Caco-2 (cell line): ENCODE data around the gene PXT1. TPM values are rescaled to one million over a fixed set of nuclear protein-coding genes. Genes with fewer than 3 reads are reported as not detected.
A peak's percentile ranks its signal among the peaks of the same experiment; 100 is the strongest.

Source experiments
- Bru-seq: library from RNA; stranded (reverse); fragments of 400-500 nt; gene quantifications from one replicate; lab custom pipeline; 2021; lab: Mats Ljungman, UMichigan
- BruChase-seq, 2 experiments: library from RNA; stranded (reverse); fragments of 400-500 nt; gene quantifications; one replicate each; lab custom pipeline; 2021; lab: Mats Ljungman, UMichigan
- BruUV-seq: library from RNA; stranded (reverse); fragments of 400-500 nt; replicated peaks from 2 replicates; lab custom pipeline; 2021; lab: Mats Ljungman, UMichigan
- CTCF ChIA-PET: fragments of 300-600 bp; sonication (Branson Sonifier 250); formaldehyde crosslinking; loops from one replicate; lab custom pipeline; 2022; ENCODE audit warnings: antibody characterized with exemption; lab: Charles Lee
- POLR2A ChIA-PET: fragments of 300-600 bp; sonication (Branson Sonifier 250); formaldehyde crosslinking; loops from one replicate; lab custom pipeline; 2022; ENCODE audit warnings: antibody characterized with exemption; lab: Charles Lee
- DNase-seq, 2 experiments: peaks; one replicate each; pipeline versions ENCODE4 v3.0.0 to v3.0.0-alpha.2; 2020 to 2022
- H3K27me3 ChIP-seq: replicated peaks from 2 replicates; pipeline ENCODE4 v1.6.0; 2011; ENCODE audit warnings: low read length; ENCODE audit not compliant: control insufficient read depth, insufficient read depth
- H3K36me3 ChIP-seq: 2 replicates; pipeline ENCODE4 v1.5.1; 2011; ENCODE audit warnings: low read length; ENCODE audit not compliant: control insufficient read depth, insufficient read depth
- H3K4me1 ChIP-seq: fragments of 250-450 bp; sonication (Bioruptor Pico); 2 replicates; pipeline ENCODE4 v1.5.1; 2020; ENCODE audit warnings: mild to moderate bottlenecking
- H3K4me3 ChIP-seq: 2 replicates; pipeline ENCODE4 v1.5.1; 2011; ENCODE audit warnings: low read depth, mild to moderate bottlenecking, control low read depth, low read length
- H3K9me3 ChIP-seq: fragments of 250-450 bp; sonication (Bioruptor Pico); 2 replicates; pipeline ENCODE4 v1.5.1; 2020; ENCODE audit warnings: mild to moderate bottlenecking, moderate library complexity
- H3K27ac Mint-ChIP-seq: one replicate; pipeline ENCODE4 v1.8.0; 2022; ENCODE audit warnings: mixed read lengths; ENCODE audit not compliant: unreplicated experiment
- H3K27me3 Mint-ChIP-seq: one replicate; pipeline ENCODE4 v1.8.0; 2022; ENCODE audit warnings: mixed read lengths; ENCODE audit not compliant: insufficient read depth, unreplicated experiment
- H3K36me3 Mint-ChIP-seq: one replicate; pipeline ENCODE4 v1.8.0; 2022; ENCODE audit warnings: mild to moderate bottlenecking, mixed read lengths; ENCODE audit not compliant: insufficient read depth, unreplicated experiment
- H3K4me1 Mint-ChIP-seq: one replicate; pipeline ENCODE4 v1.8.0; 2022; ENCODE audit warnings: low read depth, mixed read lengths; ENCODE audit not compliant: unreplicated experiment
- H3K4me3 Mint-ChIP-seq: one replicate; pipeline ENCODE4 v1.8.0; 2022; ENCODE audit warnings: mild to moderate bottlenecking, moderate library complexity, mixed read lengths; ENCODE audit not compliant: unreplicated experiment
- H3K9me3 Mint-ChIP-seq: one replicate; pipeline ENCODE4 v1.8.0; 2022; ENCODE audit warnings: mixed read lengths; ENCODE audit not compliant: unreplicated experiment
- intact Hi-C: fragments of 100-400 bp; cut with micrococcal nuclease; formaldehyde crosslinking; loops from one replicate; pipeline ENCODE4 v1.10.0; 2022; ENCODE audit not compliant: unreplicated experiment
- long read RNA-seq: library from polyadenylated mRNA; stranded (forward); transcript quantifications from one replicate; pipeline ENCODE4 v2.0.0, GENCODE V29; 2022
- total RNA-seq: library from RNA; stranded (reverse); gene quantifications from 2 replicates; pipeline ENCODE4 v1.2.3, GENCODE V29; 2022
- TF ChIP-seq, protein P1 (sequence below), 2 experiments: fragments of 200-600 bp in 1 of 2; IDR thresholded peaks; 1 replicate in 1 of 2; 2 replicates in 1 of 2; pipeline versions ENCODE4 v1.5.1 to v1.8.0; 2011 to 2022; ENCODE audit warnings: antibody characterized with exemption in 1 of 2, control low read depth in 1 of 2, inconsistent platforms in 1 of 2, low read depth in 1 of 2, low read length in 1 of 2, mild to moderate bottlenecking in 1 of 2, moderate library complexity in 1 of 2; ENCODE audit not compliant: insufficient read depth in 1 of 2, severe bottlenecking in 1 of 2, unreplicated experiment in 1 of 2

PXT1 gene, protein sequence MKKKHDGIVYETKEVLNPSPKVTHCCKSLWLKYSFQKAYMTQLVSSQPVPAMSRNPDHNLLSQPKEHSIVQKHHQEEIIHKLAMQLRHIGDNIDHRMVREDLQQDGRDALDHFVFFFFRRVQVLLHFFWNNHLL
- total RNA-seq (not detected in 2 replicates), Bru-seq, nascent RNA (percentile 19 among the genes with signal in this experiment), BruChase-seq, experiment 1, labeled RNA remaining after a 2-hour chase (percentile 13 among the genes with signal in this experiment), BruChase-seq, experiment 2, labeled RNA remaining after a 6-hour chase (percentile 16 among the genes with signal in this experiment)
- long read RNA-seq, result 0 reads

DNA sequence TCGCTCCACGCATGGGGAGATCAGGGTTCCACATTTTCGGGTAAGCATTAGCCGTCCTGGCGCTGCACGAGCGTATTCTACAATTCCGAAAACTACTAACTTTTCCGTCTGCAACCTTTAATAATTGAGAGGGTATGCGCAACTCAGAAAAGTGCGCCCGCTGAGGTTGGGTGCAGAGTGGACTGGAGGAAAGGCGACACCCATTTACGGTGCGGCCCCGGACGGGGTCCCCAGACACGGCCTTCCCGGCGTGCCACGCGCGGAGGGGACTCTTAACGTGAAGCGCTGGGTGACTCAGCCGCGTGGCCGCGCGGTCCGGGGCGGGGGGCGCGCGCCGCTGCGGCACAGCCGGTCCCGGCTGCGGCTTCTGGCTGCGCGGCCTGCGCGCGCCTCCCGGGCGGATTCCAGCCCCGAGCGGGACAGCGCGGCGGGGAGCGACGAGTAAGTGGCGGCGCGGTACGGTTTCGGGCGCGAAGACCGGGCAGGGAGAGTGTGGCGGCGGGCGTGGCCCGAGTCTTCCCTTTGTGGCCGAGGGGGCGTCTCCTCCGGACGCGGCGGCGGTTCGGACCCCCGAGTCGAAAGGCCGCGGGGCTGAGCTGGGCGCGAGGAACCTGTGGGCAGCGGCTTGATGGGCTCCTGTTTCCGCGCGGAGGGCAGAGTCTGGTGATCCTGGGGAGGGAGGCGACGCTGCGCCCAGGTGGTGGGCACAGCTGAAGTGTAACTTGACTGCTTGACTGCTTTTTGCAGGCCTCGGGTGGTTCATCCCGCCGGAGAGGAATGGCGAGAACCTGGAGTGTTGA is at the start of gene PXT1, which contains the start of gene KCTD20:
TSS of gene PXT1 (minus strand) at position 184 of the 800 bp plus-strand sequence. CDS start 16,772 bp downstream, outside the sequence.
TSS of gene KCTD20 (plus strand) at position 330 of the 800 bp plus-strand sequence. CDS start 27,098 bp downstream, outside the sequence.
- peak within 1 kb of the TSS; percentile 96 for H3K27ac Mint-ChIP-seq
- H3K9me3 Mint-ChIP-seq, result no peaks in the 10 kb centered on the region
- no peaks in the 10 kb centered on the region for H3K9me3 ChIP-seq
- peak; percentile 90 to 93 for DNase-seq
- TF ChIP-seq, protein P1, sequence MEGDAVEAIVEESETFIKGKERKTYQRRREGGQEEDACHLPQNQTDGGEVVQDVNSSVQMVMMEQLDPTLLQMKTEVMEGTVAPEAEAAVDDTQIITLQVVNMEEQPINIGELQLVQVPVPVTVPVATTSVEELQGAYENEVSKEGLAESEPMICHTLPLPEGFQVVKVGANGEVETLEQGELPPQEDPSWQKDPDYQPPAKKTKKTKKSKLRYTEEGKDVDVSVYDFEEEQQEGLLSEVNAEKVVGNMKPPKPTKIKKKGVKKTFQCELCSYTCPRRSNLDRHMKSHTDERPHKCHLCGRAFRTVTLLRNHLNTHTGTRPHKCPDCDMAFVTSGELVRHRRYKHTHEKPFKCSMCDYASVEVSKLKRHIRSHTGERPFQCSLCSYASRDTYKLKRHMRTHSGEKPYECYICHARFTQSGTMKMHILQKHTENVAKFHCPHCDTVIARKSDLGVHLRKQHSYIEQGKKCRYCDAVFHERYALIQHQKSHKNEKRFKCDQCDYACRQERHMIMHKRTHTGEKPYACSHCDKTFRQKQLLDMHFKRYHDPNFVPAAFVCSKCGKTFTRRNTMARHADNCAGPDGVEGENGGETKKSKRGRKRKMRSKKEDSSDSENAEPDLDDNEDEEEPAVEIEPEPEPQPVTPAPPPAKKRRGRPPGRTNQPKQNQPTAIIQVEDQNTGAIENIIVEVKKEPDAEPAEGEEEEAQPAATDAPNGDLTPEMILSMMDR (IDR thresholded peaks at IDR 0.05; ENCODE audit: insufficient read depth in 1 of 2, low read depth in 1 of 2, low read length in 1 of 2, severe bottlenecking in 1 of 2, unreplicated experiment in 1 of 2), result no peak
- H3K4me3 Mint-ChIP-seq, result peak within 1 kb of the TSS; percentile 86
- H3K4me1 ChIP-seq, result peaks cover 32% of the 10 kb centered on the region
- intact Hi-C loops, result loop anchor here (1.0 to 5.0 kb wide), 2 partner anchors 20 to 149 kb away; partner anchors contain the start of gene SRSF3
- ChIA-PET CTCF (interaction anchor here (1.6 kb wide), 1 partner anchor 19 kb away, joined by 6 read pairs; no protein-coding TSS in a partner anchor), POLR2A (interaction anchor here (1.0 kb wide), 2 partner anchors 10 to 20 kb away, joined by 4 to 8 read pairs; no protein-coding TSS in a partner anchor)
- H3K27me3 ChIP-seq, result no peaks in the 10 kb centered on the region
- H3K36me3 ChIP-seq, result no peaks in the 10 kb centered on the region
- BruUV-seq, result no TSS peak
- peak within 1 kb of the TSS; percentile 82 for H3K4me3 ChIP-seq
- H3K4me1 Mint-ChIP-seq, result peaks cover 8% of the 10 kb centered on the region
- H3K27me3 Mint-ChIP-seq, result no peaks in the 10 kb centered on the region
- H3K36me3 Mint-ChIP-seq, result no peaks in the 10 kb centered on the region

DNA sequence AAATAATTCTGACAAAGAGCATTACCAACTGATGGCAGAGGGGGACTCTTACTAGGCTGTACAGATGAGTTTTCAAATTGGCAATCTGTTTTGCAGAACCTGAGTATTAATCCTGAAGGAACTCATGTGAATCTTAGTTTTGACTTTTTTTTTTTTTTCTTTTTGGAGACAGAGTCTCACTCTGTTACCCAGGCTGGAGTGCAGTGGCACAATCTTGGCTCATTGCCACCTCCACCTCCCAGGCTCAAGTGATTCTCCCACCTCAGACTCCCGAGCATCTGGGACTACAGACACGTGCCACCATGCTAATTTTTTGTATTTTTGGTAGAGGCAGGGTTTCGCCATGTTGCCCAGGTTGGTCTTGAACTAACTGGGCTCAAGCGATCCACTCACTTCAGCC is 49.4 kb upstream of the PXT1 start:
- Histone ChIP-seq H3K36me3 (no peaks in the 10 kb centered on the region; the same call in 1 of the 2 replicates), H3K9me3 (no peaks in the 10 kb centered on the region), H3K27me3 (no peaks in the 10 kb centered on the region), H3K4me1 (no peaks in the 10 kb centered on the region), H3K4me3 (no peak overlapping the region)
- peaks cover 7% of the 10 kb centered on the region for H3K4me1 Mint-ChIP-seq
- no peaks in the 10 kb centered on the region for H3K9me3 Mint-ChIP-seq
- ChIA-PET CTCF (no interaction called here), POLR2A (no interaction called here)
- TF ChIP-seq, protein P1 (IDR thresholded peaks at IDR 0.05; ENCODE audit: insufficient read depth in 1 of 2, low read depth in 1 of 2, low read length in 1 of 2, severe bottlenecking in 1 of 2, unreplicated experiment in 1 of 2), result no peak
- no peak overlapping the region for H3K4me3 Mint-ChIP-seq
- BruUV-seq, result no TSS peak
- no peak for DNase-seq
- no peaks in the 10 kb centered on the region for H3K27me3 Mint-ChIP-seq
- intact Hi-C loops, result no loop called here
- H3K36me3 Mint-ChIP-seq, result peaks cover 65% of the 10 kb centered on the region
- H3K27ac Mint-ChIP-seq, result no peak overlapping the region

GRCh38 chr6:36491378-36491965 is 48.8 kb upstream of the PXT1 start:
- Histone ChIP-seq H3K9me3 (no peaks in the 10 kb centered on the region), H3K27me3 (no peaks in the 10 kb centered on the region), H3K4me1 (no peaks in the 10 kb centered on the region), H3K4me3 (no peak overlapping the region), H3K36me3 (no peaks in the 10 kb centered on the region; the same call in 1 of the 2 replicates)
- BruUV-seq, result no TSS peak
- H3K27ac Mint-ChIP-seq, result no peak overlapping the region
- no peak for DNase-seq
- peaks cover 7% of the 10 kb centered on the region for H3K4me1 Mint-ChIP-seq
- peaks cover 67% of the 10 kb centered on the region for H3K36me3 Mint-ChIP-seq
- no peaks in the 10 kb centered on the region for H3K27me3 Mint-ChIP-seq
- no peak overlapping the region for H3K4me3 Mint-ChIP-seq
- ChIA-PET POLR2A (no interaction called here), CTCF (no interaction called here)
- intact Hi-C loops, result no loop called here
- TF ChIP-seq, protein P1 (IDR thresholded peaks at IDR 0.05; ENCODE audit: insufficient read depth in 1 of 2, low read depth in 1 of 2, low read length in 1 of 2, severe bottlenecking in 1 of 2, unreplicated experiment in 1 of 2), result no peak
- no peaks in the 10 kb centered on the region for H3K9me3 Mint-ChIP-seq
